GM19043 (cell line): Measurements from ENCODE around the gene STAT5B.

ENCODE experiments used
- ATAC-seq: cut with Tn5 transposase; IDR thresholded peaks from one replicate; pipeline ENCODE4 v1.9.1; 2021; ENCODE audit warnings: low read depth; ENCODE audit not compliant: unreplicated experiment

The STAT5B gene

GRCh38 chr17:42159796-42160530 is 116.2 kb downstream of the STAT5B start:
- no peak for ATAC-seq

DNA sequence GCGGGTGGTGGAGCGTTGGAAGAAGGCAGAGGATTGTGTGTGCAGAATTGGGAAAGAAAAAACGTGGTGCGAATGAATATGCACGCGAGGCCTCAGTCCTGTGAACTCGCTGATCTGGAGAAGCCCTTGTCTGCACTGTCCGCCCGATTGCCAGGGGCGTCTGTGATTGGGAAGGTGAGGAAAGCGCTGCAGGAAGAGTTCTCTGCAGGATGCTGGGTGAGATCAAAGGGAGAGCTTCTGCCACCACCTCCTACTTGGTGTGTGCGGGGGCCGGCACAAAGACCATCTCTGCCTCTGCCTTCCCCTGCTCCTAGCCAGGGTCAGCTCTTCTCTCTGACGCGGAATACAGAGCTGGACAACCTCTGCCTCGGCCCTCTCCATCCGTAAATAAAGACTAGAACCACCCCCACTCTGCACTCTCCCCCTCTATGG is 120.6 kb downstream of the STAT5B start:
- ATAC-seq: no peak

DNA sequence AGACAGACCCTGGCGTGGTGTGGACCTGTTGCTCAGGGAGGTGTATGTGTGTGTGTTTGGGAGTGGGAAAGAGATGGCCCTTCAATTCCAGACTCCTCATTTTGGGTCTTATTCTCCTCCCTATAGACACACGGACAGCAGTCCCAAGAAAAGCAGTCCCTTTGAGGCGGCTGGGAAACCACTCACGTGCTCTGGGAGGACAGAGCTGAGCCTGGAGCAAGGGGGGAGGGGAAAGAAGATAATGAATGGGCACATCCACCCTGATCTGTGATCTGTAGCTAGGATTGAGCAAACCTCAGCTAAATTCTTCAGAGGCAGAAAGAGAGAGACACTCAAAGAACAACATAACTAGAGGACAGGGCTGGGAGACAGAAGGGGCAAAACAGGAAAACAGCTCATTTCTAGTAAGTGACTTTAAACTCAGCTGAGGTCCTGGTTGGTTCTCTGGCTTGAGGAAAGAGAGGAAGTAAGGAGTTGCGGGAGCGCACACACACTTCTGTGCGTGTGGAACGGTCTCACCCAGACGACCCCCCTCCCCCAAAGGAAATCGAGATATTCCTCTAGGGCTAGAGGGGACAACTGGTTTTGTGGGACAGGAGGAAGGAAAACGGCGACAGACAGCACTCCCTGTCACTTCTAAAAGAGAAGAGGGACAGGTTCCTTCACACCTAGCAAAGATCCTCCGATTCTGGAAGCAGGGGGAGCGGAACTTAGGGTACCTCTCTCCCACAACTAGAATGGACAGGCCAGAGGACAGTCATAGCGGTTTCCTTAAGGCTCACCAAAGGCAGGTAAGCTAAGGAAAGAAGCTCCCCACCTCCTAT is 122.1 kb downstream of the STAT5B start:
- no peak for ATAC-seq
